Measurements from ENCODE around the gene WDR37.

- TF ChIP-seq CTCF (IDR thresholded peaks at IDR 0.05) (no peak), ZFX (IDR thresholded peaks at IDR 0.05; ENCODE audit: borderline replicate concordance) (no peak)
These were observed 34.5 kb downstream of the WDR37 start for GRCh38 chr10:1090696-1091095.
